Smooth muscle cell (in vitro differentiated cells): ENCODE results near the gene GATD1. TPM values are rescaled to one million over a fixed set of nuclear protein-coding genes. Genes with fewer than 3 reads are reported as not detected.
"Not testable (repeated sequence)": the region's sequence is repeated elsewhere in the genome, so short reads cannot be mapped to it uniquely, and the experiment has no call there.

Experiments
- DNase-seq: peaks from one replicate; lab custom pipeline; 2025; ENCODE audit not compliant: unreplicated experiment; lab: John Stamatoyannopoulos, UW
- H2AFZ ChIP-seq: fragments of 200-600 bp; sonication (generic); 2 replicates; pipeline ENCODE4 v1.6.0; 2016; ENCODE audit warnings: antibody characterized with exemption, low read depth, mild to moderate bottlenecking
- H3F3A ChIP-seq: fragments of 200-600 bp; sonication (generic); 2 replicates; pipeline ENCODE4 v1.6.0; 2017; ENCODE audit warnings: antibody characterized with exemption, low read depth
- H3K27ac ChIP-seq: fragments of 200-600 bp; sonication (generic); 2 replicates; pipeline ENCODE4 v1.5.1; 2016; ENCODE audit warnings: low read depth, mild to moderate bottlenecking
- H3K27me3 ChIP-seq: fragments of 200-600 bp; sonication (generic); 2 replicates; pipeline ENCODE4 v1.6.1; 2016; ENCODE audit warnings: low read depth, mild to moderate bottlenecking
- H3K36me3 ChIP-seq: fragments of 200-600 bp; sonication (generic); 2 replicates; pipeline ENCODE4 v1.5.1; 2016; ENCODE audit warnings: low read depth
- H3K4me1 ChIP-seq: fragments of 200-600 bp; sonication (generic); 2 replicates; pipeline ENCODE4 v1.5.1; 2016; ENCODE audit warnings: low read depth
- H3K4me2 ChIP-seq: fragments of 200-600 bp; sonication (generic); 2 replicates; pipeline ENCODE4 v1.6.0; 2016; ENCODE audit warnings: mild to moderate bottlenecking
- H3K4me3 ChIP-seq: fragments of 200-600 bp; sonication (generic); 2 replicates; pipeline ENCODE4 v1.5.1; 2016; ENCODE audit warnings: mild to moderate bottlenecking
- H3K79me2 ChIP-seq: fragments of 200-600 bp; sonication (generic); 2 replicates; pipeline ENCODE4 v1.6.0; 2016; ENCODE audit warnings: low read depth, mild to moderate bottlenecking
- H3K9ac ChIP-seq: fragments of 200-600 bp; sonication (generic); 2 replicates; pipeline ENCODE4 v1.6.0; 2016; ENCODE audit warnings: low read depth
- H3K9me3 ChIP-seq: fragments of 200-600 bp; sonication (generic); replicated peaks from 2 replicates; pipeline ENCODE4 v1.5.1; 2016; ENCODE audit warnings: low read depth
- H4K20me1 ChIP-seq: fragments of 200-600 bp; sonication (generic); 2 replicates; pipeline ENCODE4 v1.6.0; 2016; ENCODE audit warnings: low read depth
- CTCF ChIP-seq: fragments of 200-600 bp; sonication (generic); IDR thresholded peaks from 2 replicates; pipeline ENCODE4 v1.5.1; 2017; ENCODE audit warnings: borderline replicate concordance, mild to moderate bottlenecking, antibody characterized with exemption; ENCODE audit not compliant: insufficient read depth, poor library complexity, severe bottlenecking
- WGBS: methylation state at CpG from one replicate; pipeline ENCODE4 v1.1.7; 2016; ENCODE audit warnings: low lambda C conversion rate; 5-methylcytosine and 5-hydroxymethylcytosine counted together
- polyA plus RNA-seq: library from polyadenylated mRNA; unstranded; fragments of >200 nt; fragmentation: Nextera tagmentation; extraction: Ambion mirVana; gene quantifications from 2 replicates; pipeline ENCODE4 v1.2.1, GENCODE V29; 2016
- total RNA-seq: library from RNA; depleted of rRNA; stranded (reverse); fragments of >200 nt; gene quantifications from 2 replicates; pipeline ENCODE4 v1.2.3, GENCODE V29; 2014

GATD1 gene
- total and polyA plus RNA-seq, 2 experiments from 2014 or later: 11.7 to 12.9 TPM

GRCh38 chr11:745428-745827 is 31.9 kb downstream of the GATD1 start:
- no peak overlapping the region for H3K4me2 ChIP-seq
- no peaks in the 10 kb centered on the region for H3K27me3 ChIP-seq
- H4K20me1 ChIP-seq: peaks cover 24% of the 10 kb centered on the region
- H3K27ac ChIP-seq: no peak overlapping the region
- H3K9ac ChIP-seq: no peak overlapping the region
- no peak overlapping the region for H2AFZ ChIP-seq
- peaks cover 3% of the 10 kb centered on the region for H3F3A ChIP-seq
- peaks cover 32% of the 10 kb centered on the region for H3K79me2 ChIP-seq
- peaks cover 13% of the 10 kb centered on the region for H3K4me1 ChIP-seq
- no peaks in the 10 kb centered on the region for H3K36me3 ChIP-seq
- 88% methylated on average over 1 of the region's 1 CpG for WGBS
- no peak for TF ChIP-seq CTCF
- no peak for DNase-seq
- H3K9me3 ChIP-seq: no peaks in the 10 kb centered on the region
- H3K4me3 ChIP-seq: no peak overlapping the region

- Histone ChIP-seq H2AFZ (no peak overlapping the region), H3K9me3 (no peaks in the 10 kb centered on the region), H3K27me3 (no peaks in the 10 kb centered on the region), H3K9ac (no peak overlapping the region), H3F3A (no peaks in the 10 kb centered on the region), H3K4me1 (no peaks in the 10 kb centered on the region), H3K36me3 (no peaks in the 10 kb centered on the region), H3K4me2 (no peak overlapping the region), H3K27ac (no peak overlapping the region), H3K4me3 (no peak overlapping the region), H3K79me2 (peaks cover 4% of the 10 kb centered on the region), H4K20me1 (no peaks in the 10 kb centered on the region)
- TF ChIP-seq CTCF: no peak
- DNase-seq: no peak
- 93% methylated on average over 4 of the region's 4 CpGs for WGBS
Measured at GRCh38 chr11:742571-743201, 34.6 kb downstream of the GATD1 start.

- 93% methylated on average over 3 of the region's 3 CpGs for WGBS
- H3K4me3 ChIP-seq: no peak overlapping the region
- H3K9me3 ChIP-seq: no peaks in the 10 kb centered on the region
- H3K9ac ChIP-seq: no peak overlapping the region
- no peak overlapping the region for H2AFZ ChIP-seq
- no peaks in the 10 kb centered on the region for H3K36me3 ChIP-seq
- no peak for DNase-seq
- no peaks in the 10 kb centered on the region for H3K79me2 ChIP-seq
- TF ChIP-seq CTCF: no peak
- H3K4me1 ChIP-seq: no peaks in the 10 kb centered on the region
- no peaks in the 10 kb centered on the region for H4K20me1 ChIP-seq
- H3K27me3 ChIP-seq: no peaks in the 10 kb centered on the region
- H3K4me2 ChIP-seq: no peak overlapping the region
- H3K27ac ChIP-seq: no peak overlapping the region
- no peaks in the 10 kb centered on the region for H3F3A ChIP-seq
Measured at GRCh38 chr11:742156-742546, 35.1 kb downstream of the GATD1 start.

- H3K4me3 ChIP-seq, H3F3A ChIP-seq, H4K20me1 ChIP-seq, H3K4me2 ChIP-seq, H3K27me3 ChIP-seq, H2AFZ ChIP-seq, H3K9me3 ChIP-seq, H3K36me3 ChIP-seq, DNase-seq, H3K79me2 ChIP-seq, H3K9ac ChIP-seq, H3K4me1 ChIP-seq: not testable (repeated sequence)
- peak overlapping the region; percentile 19 for H3K27ac ChIP-seq
- WGBS: 70% methylated on average over 10 of the region's 10 CpGs
Measured at GRCh38 chr11:737899-738298, 39.4 kb downstream of the GATD1 start.
